Measurements from ENCODE around the gene BTBD18.

DNA sequence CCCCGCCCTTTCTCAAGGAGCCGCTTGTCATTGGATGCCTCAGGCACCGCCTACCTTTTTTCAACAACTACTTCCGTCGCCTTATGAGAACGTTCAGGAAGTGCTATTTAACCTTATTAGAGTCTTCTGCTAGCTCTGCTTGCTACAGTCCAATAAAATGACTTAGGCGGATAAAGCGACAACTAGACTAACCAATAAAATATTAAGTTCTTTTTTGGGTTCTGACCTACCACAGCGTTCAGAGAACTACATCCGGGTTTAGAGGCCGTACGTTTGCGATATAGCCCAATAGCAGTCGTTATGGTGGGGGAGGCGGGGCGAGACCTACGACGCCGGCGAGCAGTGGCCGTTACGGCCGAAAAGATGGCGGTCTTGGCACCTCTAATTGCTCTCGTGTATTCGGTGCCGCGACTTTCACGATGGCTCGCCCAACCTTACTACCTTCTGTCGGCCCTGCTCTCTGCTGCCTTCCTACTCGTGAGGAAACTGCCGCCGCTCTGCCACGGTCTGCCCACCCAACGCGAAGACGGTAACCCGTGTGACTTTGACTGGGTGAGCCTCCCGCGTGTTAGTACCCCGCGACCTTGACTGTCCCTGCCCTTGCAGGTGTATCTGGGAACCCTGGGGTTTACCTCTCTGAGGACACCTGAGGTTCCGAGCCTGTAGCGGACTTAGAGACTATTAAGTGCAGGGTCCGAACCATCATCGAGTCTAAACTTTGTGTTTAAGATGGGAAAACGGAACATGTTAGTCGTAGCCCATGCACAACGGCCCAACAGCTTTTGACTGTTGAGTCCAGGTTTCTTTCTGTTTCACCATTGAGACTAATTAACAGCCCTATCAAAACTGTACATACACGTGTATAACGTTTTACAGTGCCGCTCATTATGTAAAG is 39.1 kb downstream of the BTBD18 start, which contains the start of gene TMX2:
- TF ChIP-seq JUN (CRISPR knock-in tag; IDR thresholded peaks at IDR 0.05), result peak; percentile 84; the same call in 1 of the 2 replicates
- no peak; the same call in 1 of the 2 replicates for TF ChIP-seq SMAD3 (CRISPR knock-in tag; IDR thresholded peaks at IDR 0.05; ENCODE audit: borderline replicate concordance)
- TF ChIP-seq, protein P1, sequence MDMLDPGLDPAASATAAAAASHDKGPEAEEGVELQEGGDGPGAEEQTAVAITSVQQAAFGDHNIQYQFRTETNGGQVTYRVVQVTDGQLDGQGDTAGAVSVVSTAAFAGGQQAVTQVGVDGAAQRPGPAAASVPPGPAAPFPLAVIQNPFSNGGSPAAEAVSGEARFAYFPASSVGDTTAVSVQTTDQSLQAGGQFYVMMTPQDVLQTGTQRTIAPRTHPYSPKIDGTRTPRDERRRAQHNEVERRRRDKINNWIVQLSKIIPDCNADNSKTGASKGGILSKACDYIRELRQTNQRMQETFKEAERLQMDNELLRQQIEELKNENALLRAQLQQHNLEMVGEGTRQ (CRISPR knock-in tag; IDR thresholded peaks at IDR 0.05), result no peak
- no peak for TF ChIP-seq RELA (CRISPR knock-in tag; IDR thresholded peaks at IDR 0.05; ENCODE audit: borderline replicate concordance)
